Astrocyte of the cerebellum (primary cell): Measurements from ENCODE around the gene ZNF786.
A peak's percentile ranks its signal among the peaks of the same experiment; 100 is the strongest.

ENCODE experiments used
- DNase-seq: peaks from one replicate; pipeline ENCODE4 v3.0.0-alpha.2; 2011; ENCODE audit warnings: low read depth
- H3K4me3 ChIP-seq: 2 replicates; pipeline ENCODE4 v1.5.1; 2011; ENCODE audit warnings: mild to moderate bottlenecking, low read depth, low read length, moderate library complexity
- in situ Hi-C: cut with HindIII; loops from 2 replicates; pipeline ENCODE4 v1.10.0; 2017; ENCODE audit warnings: low sequenced_read_pairs
- TF ChIP-seq, protein P1 (sequence below): IDR thresholded peaks from 2 replicates; pipeline ENCODE4 v1.5.1; 2012; ENCODE audit warnings: low read length, low read depth, moderate library complexity, mild to moderate bottlenecking; ENCODE audit errors: missing control alignments

The ZNF786 gene

DNA sequence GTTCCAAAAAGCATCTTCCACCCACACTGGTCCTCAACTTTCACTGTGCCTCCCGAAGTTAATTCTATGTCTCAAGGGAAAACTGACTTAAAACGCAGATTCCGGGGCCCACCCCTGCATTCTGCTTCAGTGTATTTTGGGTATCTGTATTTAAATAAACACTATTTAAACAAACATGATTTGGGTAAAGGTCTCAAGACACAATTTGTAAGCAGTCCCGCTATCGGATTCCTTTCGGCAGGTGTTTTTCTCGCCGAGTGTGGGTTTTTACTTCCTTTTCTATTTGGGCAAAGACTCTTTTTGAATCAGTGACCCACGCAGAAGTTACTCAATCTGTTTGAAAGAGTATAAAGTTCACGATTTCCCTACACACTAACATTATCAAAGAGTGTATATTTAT lies 63.5 kb downstream of the ZNF786 start:
- peak overlapping the region; percentile 82 for H3K4me3 ChIP-seq
- no peak for DNase-seq
- in situ Hi-C loops, result no loop called here
- TF ChIP-seq, protein P1, sequence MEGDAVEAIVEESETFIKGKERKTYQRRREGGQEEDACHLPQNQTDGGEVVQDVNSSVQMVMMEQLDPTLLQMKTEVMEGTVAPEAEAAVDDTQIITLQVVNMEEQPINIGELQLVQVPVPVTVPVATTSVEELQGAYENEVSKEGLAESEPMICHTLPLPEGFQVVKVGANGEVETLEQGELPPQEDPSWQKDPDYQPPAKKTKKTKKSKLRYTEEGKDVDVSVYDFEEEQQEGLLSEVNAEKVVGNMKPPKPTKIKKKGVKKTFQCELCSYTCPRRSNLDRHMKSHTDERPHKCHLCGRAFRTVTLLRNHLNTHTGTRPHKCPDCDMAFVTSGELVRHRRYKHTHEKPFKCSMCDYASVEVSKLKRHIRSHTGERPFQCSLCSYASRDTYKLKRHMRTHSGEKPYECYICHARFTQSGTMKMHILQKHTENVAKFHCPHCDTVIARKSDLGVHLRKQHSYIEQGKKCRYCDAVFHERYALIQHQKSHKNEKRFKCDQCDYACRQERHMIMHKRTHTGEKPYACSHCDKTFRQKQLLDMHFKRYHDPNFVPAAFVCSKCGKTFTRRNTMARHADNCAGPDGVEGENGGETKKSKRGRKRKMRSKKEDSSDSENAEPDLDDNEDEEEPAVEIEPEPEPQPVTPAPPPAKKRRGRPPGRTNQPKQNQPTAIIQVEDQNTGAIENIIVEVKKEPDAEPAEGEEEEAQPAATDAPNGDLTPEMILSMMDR, result no peak

DNA sequence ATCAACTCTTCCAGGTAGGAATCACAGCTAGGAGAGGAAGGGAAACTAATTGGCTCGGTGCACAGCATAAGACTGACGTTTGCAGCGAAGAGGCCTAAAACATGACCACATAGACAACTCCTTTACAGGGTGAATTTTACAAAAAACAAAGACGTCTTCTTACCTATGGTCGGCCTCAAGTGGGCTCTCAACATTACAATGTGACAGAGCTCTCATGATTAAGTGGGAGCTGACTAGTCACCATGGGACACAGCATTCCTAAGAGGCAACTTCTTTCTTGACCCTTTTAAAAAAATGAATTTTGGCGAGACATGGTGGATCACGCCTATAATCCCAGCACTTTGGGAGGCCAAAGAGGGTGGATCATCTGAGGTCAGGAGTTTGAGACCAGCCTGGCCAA lies 66.9 kb downstream of the ZNF786 start:
- no peak for DNase-seq
- H3K4me3 ChIP-seq, result no peak overlapping the region
- in situ Hi-C loops, result no loop called here
- TF ChIP-seq, protein P1, result no peak

- DNase-seq, result no peak
- no peak overlapping the region for H3K4me3 ChIP-seq
- in situ Hi-C loops, result no loop called here
- TF ChIP-seq, protein P1, result no peak
These were observed 67.7 kb downstream of the ZNF786 start for GRCh38 chr7:149022756-149023360.

DNA sequence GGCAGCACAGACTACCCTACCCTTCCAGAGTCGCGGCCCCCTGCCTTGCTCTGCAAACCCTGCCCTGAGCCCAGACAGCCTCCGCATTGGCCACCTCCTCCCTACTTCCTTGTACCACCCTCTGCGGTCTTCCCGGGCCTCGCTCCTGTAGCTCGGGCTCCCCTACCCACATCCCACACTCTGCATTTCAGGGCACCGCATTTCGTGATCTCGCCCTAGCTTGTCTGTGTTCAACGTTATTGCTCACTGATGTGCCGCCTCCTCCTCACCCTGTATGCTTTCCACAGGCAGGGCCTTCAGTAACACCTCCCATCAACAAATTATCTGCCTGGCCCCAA lies 68.8 kb downstream of the ZNF786 start:
- no peak for DNase-seq
- no peak overlapping the region for H3K4me3 ChIP-seq
- in situ Hi-C loops, result no loop called here
- TF ChIP-seq, protein P1, result no peak

GRCh38 chr7:149020483-149020882 lies 70.0 kb downstream of the ZNF786 start:
- in situ Hi-C loops, result no loop called here
- no peak for DNase-seq
- H3K4me3 ChIP-seq, result no peak overlapping the region
- TF ChIP-seq, protein P1, result no peak
